GM12874 (cell line): ENCODE data around the gene PRCD.

Experiments used
- CTCF ChIP-seq: IDR thresholded peaks from 2 replicates; pipeline ENCODE4 v1.5.1; 2011; ENCODE audit warnings: low read depth, mild to moderate bottlenecking, control low read depth, low read length, moderate library complexity; ENCODE audit not compliant: insufficient read depth

The PRCD gene

DNA sequence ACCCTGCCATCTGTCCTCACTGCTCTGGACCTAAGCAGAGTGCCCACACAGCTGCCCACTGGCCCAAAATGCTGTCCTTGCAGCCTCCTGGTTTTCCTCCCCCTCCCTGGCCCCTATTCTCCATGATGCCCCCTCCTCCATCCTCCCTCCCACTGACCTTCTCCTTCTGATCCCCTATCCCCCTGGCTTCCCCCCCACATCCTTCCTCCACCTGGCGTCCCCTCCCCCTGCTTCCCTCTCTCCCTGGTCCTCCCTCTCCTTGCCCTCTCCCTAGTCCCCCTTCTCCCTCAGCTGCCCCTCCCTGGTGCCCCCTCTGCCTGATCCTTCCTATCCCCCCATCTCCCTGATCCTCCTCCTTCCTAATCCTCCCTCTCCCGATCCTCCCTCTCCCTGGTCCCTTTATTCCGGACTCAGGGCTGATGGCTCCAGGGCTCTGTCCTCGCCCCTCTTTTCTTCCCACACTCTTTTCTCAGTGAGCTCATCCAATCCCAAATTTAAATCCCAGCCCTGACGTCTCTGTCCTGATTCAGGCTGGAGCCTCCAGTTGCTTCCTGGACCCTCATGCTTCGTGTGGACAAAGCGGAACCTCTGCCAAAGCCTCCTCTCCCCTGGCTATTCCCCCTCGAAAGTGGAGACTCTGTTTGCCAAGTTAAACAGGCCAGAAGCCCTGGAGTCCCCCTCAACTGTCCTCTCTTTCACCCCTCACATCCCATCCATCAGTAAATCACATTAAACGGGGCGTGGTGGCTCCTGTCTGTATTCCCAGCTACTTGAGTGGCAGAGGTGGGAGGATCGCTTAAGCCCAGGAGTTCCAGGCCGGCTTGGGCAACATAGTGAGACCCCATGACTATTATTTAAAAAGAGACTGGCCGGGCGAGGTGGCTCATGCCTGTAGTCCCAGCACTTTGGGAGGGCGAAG, 20.5 kb upstream of the PRCD start:
- no peak for TF ChIP-seq CTCF

GRCh38 chr17:76521262-76521661, 18.6 kb upstream of the PRCD start:
- no peak for TF ChIP-seq CTCF

DNA sequence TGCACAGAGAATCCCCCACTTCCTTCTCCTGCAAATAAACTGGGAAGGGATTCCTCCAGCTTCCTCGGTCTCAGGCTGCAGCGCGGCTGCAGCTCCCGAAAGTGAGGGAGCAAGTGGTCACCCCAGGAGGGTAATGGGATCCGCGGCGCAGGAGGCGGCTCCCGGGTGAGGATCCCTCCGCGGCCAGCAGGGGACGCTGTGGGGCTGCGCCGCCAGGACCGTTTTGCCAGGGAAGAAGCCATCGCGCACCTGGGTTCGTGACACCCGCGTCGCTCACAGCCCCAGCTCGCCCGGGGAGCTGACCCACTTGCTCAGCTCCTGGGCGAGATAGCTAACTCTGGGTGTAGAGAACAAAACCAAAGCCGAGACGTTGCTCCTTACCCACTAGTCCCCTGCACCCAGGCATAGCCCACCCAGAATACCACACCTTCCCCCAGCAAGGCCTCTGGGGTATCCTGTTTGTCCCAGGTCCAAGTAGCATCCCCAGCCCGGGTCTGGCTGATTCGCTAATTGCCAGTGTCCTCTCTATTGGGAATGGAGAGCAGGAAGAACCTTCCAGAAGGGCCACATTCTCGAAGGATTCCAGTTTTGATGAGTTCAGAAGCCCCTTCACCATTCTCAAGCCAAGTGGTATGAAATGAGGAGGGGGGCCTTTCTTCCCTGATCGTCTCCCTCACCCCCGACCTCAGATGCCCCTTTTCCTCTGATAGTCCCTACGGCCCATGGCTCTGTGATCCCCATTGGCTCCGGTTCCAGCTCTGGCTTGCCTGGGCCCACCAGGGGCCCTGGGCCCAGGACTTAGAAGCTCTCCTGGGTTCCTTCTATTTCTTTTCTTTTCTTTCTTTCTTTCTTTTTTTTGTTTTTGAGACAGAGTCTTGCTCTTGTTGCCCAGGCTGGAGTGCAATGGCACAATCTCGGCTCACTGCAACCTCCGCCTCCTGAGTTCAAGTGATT, 16.5 kb upstream of the PRCD start:
- TF ChIP-seq CTCF, result peak; percentile 100

- no peak for TF ChIP-seq CTCF
Observed at GRCh38 chr17:76524598-76525512, 15.0 kb upstream of the PRCD start.

DNA sequence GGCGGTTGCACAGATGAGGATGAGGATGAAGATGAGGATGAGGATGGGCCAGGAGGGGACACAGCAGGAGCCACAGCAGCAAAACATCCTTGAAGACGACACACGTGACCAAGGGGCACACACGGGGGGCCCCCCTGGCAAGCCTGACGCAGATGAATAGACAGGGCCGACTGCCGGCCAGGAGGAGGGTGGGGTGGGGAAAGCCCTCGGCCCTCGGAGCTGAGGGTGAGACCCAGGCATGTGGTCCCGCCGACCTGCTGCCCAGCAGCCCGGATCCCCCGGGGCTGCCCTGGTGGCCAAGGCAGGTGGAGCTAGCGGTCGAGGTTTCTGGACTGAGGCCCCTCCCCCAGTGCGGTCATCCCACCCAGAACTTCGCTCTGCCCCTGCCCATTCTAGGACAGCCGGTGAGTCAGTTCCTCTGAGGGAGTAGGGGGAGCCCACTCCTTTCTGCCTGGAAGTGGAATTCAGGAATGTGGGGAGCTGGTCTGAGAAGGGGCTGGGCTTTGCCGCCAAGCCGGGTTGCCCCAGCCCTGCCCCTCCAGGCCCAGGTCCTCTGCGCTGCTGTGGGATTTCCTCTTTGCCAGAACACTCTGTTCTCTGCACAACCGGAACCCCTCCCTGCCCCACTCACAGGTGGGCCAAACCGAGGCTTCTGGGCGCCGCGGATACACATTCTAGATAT, 12.3 kb upstream of the PRCD start:
- TF ChIP-seq CTCF, result no peak

DNA sequence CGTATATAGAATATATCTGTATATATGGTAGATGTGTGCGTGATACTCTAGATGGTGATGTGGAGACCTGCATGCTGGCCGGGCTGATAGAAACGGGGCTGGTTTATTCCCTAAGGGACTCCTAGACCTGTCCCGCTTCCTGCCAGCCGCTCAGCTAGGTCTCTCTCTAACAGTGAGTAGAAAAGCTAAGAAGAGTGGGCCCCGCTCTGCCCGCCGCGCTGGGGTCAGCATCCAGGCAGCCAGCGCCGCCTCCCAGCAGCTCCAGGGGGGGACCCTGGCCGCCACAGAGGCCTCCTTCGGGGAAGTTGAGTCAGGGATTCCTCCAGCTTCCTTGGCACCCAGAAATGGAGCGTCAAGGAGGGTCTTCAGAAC, 11.7 kb upstream of the PRCD start:
- TF ChIP-seq CTCF, result no peak
